Measurements from ENCODE around the gene NBEA.

The NBEA gene

GRCh38 chr13:35512271-35512920, 570.3 kb downstream of the NBEA start:
- peaks cover 3% of the 10 kb centered on the region for H3K27me3 ChIP-seq (ENCODE audit: insufficient read depth, poor library complexity, severe bottlenecking)
- peak; percentile 28 to 65 for DNase-seq (ENCODE audit: low read depth in 1 of 2, low spot score in 1 of 2)
- H3K27ac ChIP-seq (replicated peaks): no peak overlapping the region
- TF ChIP-seq REST (IDR thresholded peaks at IDR 0.05; ENCODE audit: insufficient replicate concordance, low read depth) (no peak), SPI1 (IDR thresholded peaks at IDR 0.05; ENCODE audit: borderline replicate concordance, low read depth) (peak; percentile 61; the same call in 1 of the 2 replicates)
- H3K4me3 ChIP-seq (replicated peaks; ENCODE audit: insufficient read depth, low read length): no peak overlapping the region

GRCh38 chr13:35514061-35514477, 572.0 kb downstream of the NBEA start:
- no peak for DNase-seq (ENCODE audit: low read depth in 1 of 2, low spot score in 1 of 2)
- no peak overlapping the region for H3K27ac ChIP-seq (replicated peaks)
- H3K27me3 ChIP-seq (ENCODE audit: insufficient read depth, poor library complexity, severe bottlenecking): peaks cover 3% of the 10 kb centered on the region
- TF ChIP-seq SPI1 (IDR thresholded peaks at IDR 0.05; ENCODE audit: borderline replicate concordance, low read depth): no peak
- TF ChIP-seq CTCF (IDR thresholded peaks at IDR 0.05; ENCODE audit: insufficient read depth, low read length): no peak
- no peak for TF ChIP-seq GABPA (IDR thresholded peaks at IDR 0.05; ENCODE audit: low read depth)
- no peak for TF ChIP-seq REST (IDR thresholded peaks at IDR 0.05; ENCODE audit: insufficient replicate concordance, low read depth)
- TF ChIP-seq POLR2AphosphoS5 (IDR thresholded peaks at IDR 0.05; ENCODE audit: low read depth): no peak
- no peak overlapping the region for H3K4me3 ChIP-seq (replicated peaks; ENCODE audit: insufficient read depth, low read length)

GRCh38 chr13:35514801-35515502, 572.9 kb downstream of the NBEA start:
- no peak for DNase-seq (ENCODE audit: low read depth in 1 of 2, low spot score in 1 of 2)
- Histone ChIP-seq H3K27ac (replicated peaks) (no peak overlapping the region), H3K27me3 (ENCODE audit: insufficient read depth, poor library complexity, severe bottlenecking) (peaks cover 3% of the 10 kb centered on the region)

More at GRCh38 chr13:35514801-35515502, 572.9 kb downstream of the NBEA start:
- TF ChIP-seq SPI1 (IDR thresholded peaks at IDR 0.05; ENCODE audit: borderline replicate concordance, low read depth) (no peak), POLR2AphosphoS5 (IDR thresholded peaks at IDR 0.05; ENCODE audit: low read depth) (no peak), REST (IDR thresholded peaks at IDR 0.05; ENCODE audit: insufficient replicate concordance, low read depth) (no peak), CTCF (IDR thresholded peaks at IDR 0.05; ENCODE audit: insufficient read depth, low read length) (no peak), GABPA (IDR thresholded peaks at IDR 0.05; ENCODE audit: low read depth) (no peak)
- H3K4me3 ChIP-seq (replicated peaks; ENCODE audit: insufficient read depth, low read length): no peak overlapping the region
